Right lobe of liver (tissue), 6 donors: Measurements from ENCODE around the gene IL6R. TPM values are rescaled to one million over a fixed set of nuclear protein-coding genes. Genes with fewer than 3 reads are reported as not detected.

Experiments used
- ATAC-seq, 4 donors: fragments of 200-7000 bp; cut with Tn5 transposase; one replicate each; pipeline ENCODE4 v1.9.1; 2020; ENCODE audit warnings: mild to moderate bottlenecking in 4 of 4, moderate library complexity in 4 of 4
- DNase-seq, 3 donors: peaks; one replicate each; pipeline ENCODE4 v3.0.0-alpha.2; 2020
- H3K27ac ChIP-seq, 3 donors: fragments of 200-600 bp; one replicate each; pipeline ENCODE4 v1.8.0; 2022
- H3K27me3 ChIP-seq, 2 donors: fragments of 200-600 bp; one replicate each; pipeline ENCODE4 v1.8.0; 2022
- H3K36me3 ChIP-seq, 4 donors: fragments of 200-600 bp; sonication (generic) in 1 of 4; one replicate each; pipeline versions ENCODE4 v1.5.1 to v1.8.0; 2017 to 2022; ENCODE audit warnings: control low read depth in 1 of 4
- H3K4me1 ChIP-seq, 4 donors: fragments of 200-600 bp; sonication (generic) in 1 of 4; one replicate each; pipeline versions ENCODE4 v1.5.1 to v1.8.0; 2017 to 2022; ENCODE audit warnings: control low read depth in 1 of 4
- H3K4me3 ChIP-seq, 3 donors: fragments of 200-600 bp; one replicate each; pipeline ENCODE4 v1.8.0; 2022
- H3K9me3 ChIP-seq, 4 donors: fragments of 200-600 bp; sonication (generic) in 1 of 4; one replicate each; pipeline versions ENCODE4 v1.5.1 to v1.8.0; 2017 to 2022; ENCODE audit warnings: control low read depth in 1 of 4
- POLR2A ChIP-seq: fragments of 450-650 bp; IDR thresholded peaks from one replicate; pipeline ENCODE4 v1.6.1; 2017; ENCODE audit warnings: antibody characterized with exemption, mild to moderate bottlenecking
- WGBS: methylation state at CpG from one replicate; pipeline ENCODE4 v1.1.6; 2018; ENCODE audit warnings: low coverage, low lambda C conversion rate; ENCODE audit not compliant: insufficient coverage; ENCODE audit errors: missing lambda C conversion rate; 5-methylcytosine and 5-hydroxymethylcytosine counted together
- intact Hi-C, 2 donors: fragments of 100-400 bp; cut with DNase I; formaldehyde crosslinking; loops; one replicate each; pipeline versions ENCODE4 v1.11.2 to v1.14.1; 2022
- total RNA-seq, 6 experiments: library from RNA; depleted of rRNA in 2 of 6; stranded (reverse); fragments of >200 nt in 2 of 6; fragmentation: NEBNext Ultra II Directional in 3 of 6; extraction: Animal tissue kit (Norgen Biotek cat#: 25700) in 3 of 6; gene quantifications; one replicate each; pipeline versions ENCODE4 v1.1.0 to v1.2.4, GENCODE V29; 2016 to 2023
- TF ChIP-seq, protein P1 (sequence below), 4 donors: fragments of 200-600 bp in 3 of 4; fragments of 450-650 bp in 1 of 4; IDR thresholded peaks; one replicate each; pipeline versions ENCODE4 v1.5.1 to v1.8.0; 2016 to 2022; ENCODE audit warnings: antibody characterized with exemption in 4 of 4, mild to moderate bottlenecking in 2 of 4
- donor health status: DM: no; HTN: yes; CAD: no.
- donor health status: DM: no; HTN: no; CAD: no.
- donor health status: DM: no; HTN: no; CAD: no.
- donor health status: DM: no; HTN: yes; CAD: no.
- donor health status: DM: no; HTN: yes; CAD: no.

IL6R gene
- total RNA-seq, 6 experiments from 2014 or later: 32.2 to 145 (median 68.2) TPM

- no peaks in the 10 kb centered on the region for H3K36me3 ChIP-seq
- ATAC-seq (no peak), DNase-seq (no peak)
- peak overlapping the region in 1 of 3 donors; percentile 51 for H3K4me3 ChIP-seq
- H3K9me3 ChIP-seq: no peaks in the 10 kb centered on the region
- intact Hi-C loops: no loop called here
- no peak for TF ChIP-seq POLR2A
- TF ChIP-seq, protein P1, sequence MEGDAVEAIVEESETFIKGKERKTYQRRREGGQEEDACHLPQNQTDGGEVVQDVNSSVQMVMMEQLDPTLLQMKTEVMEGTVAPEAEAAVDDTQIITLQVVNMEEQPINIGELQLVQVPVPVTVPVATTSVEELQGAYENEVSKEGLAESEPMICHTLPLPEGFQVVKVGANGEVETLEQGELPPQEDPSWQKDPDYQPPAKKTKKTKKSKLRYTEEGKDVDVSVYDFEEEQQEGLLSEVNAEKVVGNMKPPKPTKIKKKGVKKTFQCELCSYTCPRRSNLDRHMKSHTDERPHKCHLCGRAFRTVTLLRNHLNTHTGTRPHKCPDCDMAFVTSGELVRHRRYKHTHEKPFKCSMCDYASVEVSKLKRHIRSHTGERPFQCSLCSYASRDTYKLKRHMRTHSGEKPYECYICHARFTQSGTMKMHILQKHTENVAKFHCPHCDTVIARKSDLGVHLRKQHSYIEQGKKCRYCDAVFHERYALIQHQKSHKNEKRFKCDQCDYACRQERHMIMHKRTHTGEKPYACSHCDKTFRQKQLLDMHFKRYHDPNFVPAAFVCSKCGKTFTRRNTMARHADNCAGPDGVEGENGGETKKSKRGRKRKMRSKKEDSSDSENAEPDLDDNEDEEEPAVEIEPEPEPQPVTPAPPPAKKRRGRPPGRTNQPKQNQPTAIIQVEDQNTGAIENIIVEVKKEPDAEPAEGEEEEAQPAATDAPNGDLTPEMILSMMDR (IDR thresholded peaks at IDR 0.05): no peak
- H3K4me1 ChIP-seq: peaks cover 0 to 27% (median 2%) of the 10 kb centered on the region in 4 donors
- H3K27ac ChIP-seq: no peak overlapping the region
- H3K27me3 ChIP-seq: no peaks in the 10 kb centered on the region
- 73% methylated on average over 1 of the region's 1 CpG for WGBS
Observed at GRCh38 chr1:154499446-154499845, 94.3 kb downstream of the IL6R start.

DNA sequence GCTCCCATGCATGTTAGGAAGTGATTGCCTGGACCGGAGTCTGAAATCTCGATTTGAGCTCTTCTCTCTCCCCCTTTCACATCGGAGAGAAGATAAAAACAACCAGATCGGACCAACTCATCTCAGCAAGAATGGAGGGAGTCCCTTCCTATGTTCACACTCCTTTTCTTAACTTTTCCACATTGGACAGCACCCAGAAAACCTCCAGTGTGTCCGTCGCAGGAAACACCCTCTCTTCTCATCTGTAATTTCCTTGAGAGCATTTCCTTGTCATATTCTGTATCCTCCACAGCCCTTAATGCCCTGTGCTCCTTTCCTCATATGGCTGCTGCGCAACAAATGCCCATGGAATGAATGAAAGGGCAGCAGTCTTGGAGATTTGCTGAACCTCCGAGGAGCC, 95.4 kb downstream of the IL6R start:
- intact Hi-C loops: no loop called here
- ATAC-seq: no peak
- WGBS: 71% methylated on average over 8 of the region's 8 CpGs
- H3K9me3 ChIP-seq: no peaks in the 10 kb centered on the region
- peak overlapping the region; percentile 48 to 59 (median 51) for H3K4me3 ChIP-seq
- H3K27me3 ChIP-seq: no peaks in the 10 kb centered on the region
- no peak for DNase-seq
- H3K36me3 ChIP-seq: no peaks in the 10 kb centered on the region
- TF ChIP-seq, protein P1 (IDR thresholded peaks at IDR 0.05): no peak
- TF ChIP-seq POLR2A: no peak
- peaks cover 0 to 27% (median 2%) of the 10 kb centered on the region in 4 donors for H3K4me1 ChIP-seq
- peak overlapping the region in 1 of 3 donors; percentile 21 for H3K27ac ChIP-seq

GRCh38 chr1:154501423-154502065, 96.4 kb downstream of the IL6R start:
- H3K9me3 ChIP-seq: no peaks in the 10 kb centered on the region
- no peaks in the 10 kb centered on the region for H3K27me3 ChIP-seq
- peak overlapping the region; percentile 21 to 51 (median 26) for H3K27ac ChIP-seq
- no peaks in the 10 kb centered on the region for H3K36me3 ChIP-seq
- TF ChIP-seq, protein P1 (IDR thresholded peaks at IDR 0.05): no peak
- no peak for TF ChIP-seq POLR2A
- peak overlapping the region; percentile 48 to 59 (median 51) for H3K4me3 ChIP-seq
- H3K4me1 ChIP-seq: peaks cover 0 to 21% (median under 1%) of the 10 kb centered on the region in 4 donors
- WGBS: 50% methylated on average over 1 of the region's 54 CpGs
- ATAC-seq (peak; percentile 53 to 69 (median 54)), DNase-seq (peak; percentile 67 to 71 (median 68))
- intact Hi-C loops: no loop called here

GRCh38 chr1:154502066-154502743, 97.1 kb downstream of the IL6R start, which contains the start of the genes SHE and TDRD10:
SHE (minus strand) TSS chr1:154502412; CDS start chr1:154502026, 386 bp downstream.
TDRD10 (plus strand) TSS chr1:154502219; CDS start chr1:154506904, 4,685 bp downstream.
- Histone ChIP-seq H3K4me3 (peak within 1 kb of the TSS; percentile 48 to 59 (median 51)), H3K36me3 (no peaks in the 10 kb centered on the region), H3K9me3 (no peaks in the 10 kb centered on the region), H3K27me3 (no peaks in the 10 kb centered on the region), H3K4me1 (peaks cover 0 to 16% (median 0%) of the 10 kb centered on the region in 4 donors), H3K27ac (peak within 1 kb of the TSS; percentile 21 to 51 (median 26))
- TF ChIP-seq, protein P1 (IDR thresholded peaks at IDR 0.05): no peak
- no peak for TF ChIP-seq POLR2A
- ATAC-seq: peak; percentile 56 to 72 (median 68)
- WGBS: 18% methylated on average over 8 of the region's 90 CpGs
- intact Hi-C loops: no loop called here
- DNase-seq: peak; percentile 49 to 62 (median 53)
